Suppressor macrophage (primary cell): ENCODE data around the gene SPRING1.
"Not testable (repeated sequence)": the region's sequence is repeated elsewhere in the genome, so short reads cannot be mapped to it uniquely, and the experiment has no call there.

Source experiments
- DNase-seq, 4 experiments: peaks; one replicate each; pipeline ENCODE4 v3.0.0-alpha.2; 2020 to 2022
- total RNA-seq, 17 experiments: gene quantifications; one replicate each; lab custom pipeline; 2026; ENCODE audit warnings: mixed read lengths in 6 of 17, inconsistent platforms in 3 of 17; lab: John Stamatoyannopoulos, UW

SPRING1 gene
- total RNA-seq = 41.1 to 146 (median 102) reads per million in 17 experiments

DNA sequence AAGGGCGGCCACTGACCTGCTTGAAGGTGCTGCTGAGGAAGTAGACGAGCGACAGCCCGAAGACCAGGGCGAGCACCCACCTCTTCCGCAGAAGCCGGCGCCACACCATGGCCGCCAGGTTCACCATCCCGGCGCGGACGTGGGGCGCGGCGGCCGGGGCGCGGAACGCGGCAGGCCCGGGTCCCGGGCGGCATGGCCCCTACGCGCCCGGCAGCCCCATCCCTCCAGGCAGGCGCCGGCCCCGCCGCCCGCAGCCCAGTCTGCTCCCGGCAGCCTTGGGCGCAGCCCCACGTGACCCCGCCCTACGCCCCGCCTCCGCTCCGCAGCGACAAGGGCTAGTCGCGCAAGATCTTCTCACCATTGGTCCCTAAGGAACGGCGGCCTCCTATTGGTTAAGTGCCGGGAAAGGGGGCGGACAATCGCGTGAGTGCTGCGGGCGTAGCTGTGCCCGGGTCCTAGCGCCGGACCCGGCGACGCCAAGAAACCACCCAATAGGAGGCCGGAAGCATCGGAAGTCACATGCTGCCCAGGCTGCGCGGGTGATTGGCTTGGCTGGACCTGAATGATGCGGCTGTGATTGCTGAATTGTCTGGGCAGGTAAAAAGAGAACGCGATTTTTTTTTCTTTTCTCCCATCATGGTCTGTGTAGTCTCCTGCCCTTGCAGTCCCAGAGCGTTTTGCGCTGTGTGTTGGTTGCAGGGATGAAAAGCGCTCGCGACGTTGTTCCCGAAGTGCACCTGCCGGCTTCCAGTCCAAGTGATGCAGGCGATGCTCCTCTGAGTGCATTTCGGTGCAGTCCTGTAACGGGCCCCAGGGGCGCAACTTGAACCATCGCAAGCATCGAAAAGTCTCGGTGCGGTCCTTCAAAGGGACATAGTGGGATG is at the start of gene SPRING1, which contains the start of gene RNFT2:
Gene SPRING1 (minus strand): TSS at position 296 of the 884 bp plus-strand sequence. CDS start 169 bp downstream, at position 127.
Gene RNFT2 (plus strand): TSS at position 542 of the 884 bp plus-strand sequence. CDS start 2,183 bp downstream, outside the sequence.
- peak; percentile 98 to 99 (median 99) for DNase-seq

GRCh38 chr12:116784238-116784612 is 46.4 kb upstream of the SPRING1 start:
- DNase-seq = no peak

GRCh38 chr12:116783525-116784237 is 45.8 kb upstream of the SPRING1 start:
- no peak for DNase-seq

GRCh38 chr12:116780942-116781341 is 43.1 kb upstream of the SPRING1 start:
- no peak for DNase-seq

- no peak for DNase-seq
Measured at GRCh38 chr12:116779597-116779996, 41.7 kb upstream of the SPRING1 start.

- no peak for DNase-seq
Measured at GRCh38 chr12:116777245-116777644, 39.4 kb upstream of the SPRING1 start.

DNA sequence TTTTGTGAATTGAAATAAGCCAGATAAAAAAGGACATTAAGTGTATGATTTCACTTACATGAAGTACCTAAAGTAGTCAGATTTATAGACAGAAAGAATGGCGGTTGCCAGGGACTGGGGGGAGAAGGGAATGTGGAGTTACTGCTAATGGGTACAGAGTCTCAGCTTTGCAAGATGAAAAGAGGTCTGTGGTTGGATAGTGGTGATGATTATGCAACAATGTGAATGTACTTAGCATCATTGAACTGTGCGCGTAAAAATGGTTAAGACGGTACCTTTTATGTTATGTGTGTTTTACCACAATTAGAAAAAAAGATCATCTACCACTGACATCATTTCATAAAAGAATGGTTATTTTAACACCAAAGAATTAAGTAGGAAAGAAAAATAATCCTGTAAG is 36.2 kb upstream of the SPRING1 start:
- no peak for DNase-seq

DNA sequence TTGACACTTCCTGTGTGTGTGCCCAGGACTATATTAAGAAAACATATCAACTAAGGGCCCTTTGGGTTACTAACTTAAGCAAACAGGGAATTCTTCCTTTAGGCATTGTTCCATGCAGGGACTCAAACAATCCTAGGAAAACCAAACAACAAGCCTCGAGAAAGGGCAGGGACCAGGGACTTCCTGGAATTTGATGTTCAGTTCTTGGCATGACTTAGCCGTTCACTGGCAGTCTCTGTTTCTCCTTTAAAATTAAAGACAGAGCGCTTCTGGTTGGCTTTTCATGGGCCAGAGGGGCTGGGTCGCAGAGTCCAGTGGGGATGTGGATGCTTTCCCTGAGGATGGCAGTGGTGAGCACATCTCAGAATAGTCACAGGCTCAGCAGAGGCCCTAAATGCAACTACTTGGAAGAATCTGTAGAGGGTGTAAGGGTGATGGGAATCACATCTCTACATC is 35.4 kb upstream of the SPRING1 start:
- DNase-seq = peak in 2 of 4 experiments; percentile 2 to 7

- no peak for DNase-seq
Measured at GRCh38 chr12:116771651-116772050, 33.8 kb upstream of the SPRING1 start.

- DNase-seq = no peak
Measured at GRCh38 chr12:116766746-116767145, 28.9 kb upstream of the SPRING1 start.

DNA sequence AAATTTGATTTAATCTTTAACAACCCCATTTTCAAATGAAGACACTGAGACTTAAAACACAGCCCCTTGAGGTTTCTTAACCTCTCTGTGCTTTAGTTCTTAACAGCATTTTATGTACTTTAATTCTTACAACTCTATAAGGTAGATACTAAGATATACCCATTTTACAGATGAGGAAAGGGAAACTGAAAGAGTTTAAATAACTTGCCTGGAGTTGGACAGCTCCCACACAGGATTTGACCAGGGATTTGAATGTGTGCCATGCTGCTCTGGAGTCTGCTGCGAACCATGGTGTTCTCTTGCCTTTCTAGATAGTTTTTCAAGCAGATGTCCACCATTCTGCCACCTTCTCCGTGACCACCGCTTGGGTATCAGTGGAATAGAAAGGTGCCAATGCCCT is 28.4 kb upstream of the SPRING1 start:
- DNase-seq = no peak

DNA sequence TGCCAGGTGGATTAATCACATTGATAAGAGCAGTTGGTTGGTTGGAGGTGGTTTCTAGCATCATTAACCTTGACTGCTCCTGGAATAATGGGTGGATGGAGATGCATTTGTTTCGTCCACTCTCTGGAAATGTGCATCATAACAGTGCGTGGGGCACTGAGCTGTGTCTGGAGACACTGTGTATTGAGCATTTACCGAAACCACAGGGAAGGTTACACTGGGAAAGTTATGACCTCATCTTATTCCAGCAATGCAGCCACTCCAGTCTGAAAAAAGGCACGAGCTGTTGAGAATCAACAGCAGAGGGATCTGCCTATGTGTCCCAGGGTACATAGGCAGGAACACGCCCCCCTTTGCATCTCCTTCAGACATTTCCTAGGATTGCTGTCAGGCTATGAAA is 27.4 kb upstream of the SPRING1 start:
- DNase-seq = no peak

DNA sequence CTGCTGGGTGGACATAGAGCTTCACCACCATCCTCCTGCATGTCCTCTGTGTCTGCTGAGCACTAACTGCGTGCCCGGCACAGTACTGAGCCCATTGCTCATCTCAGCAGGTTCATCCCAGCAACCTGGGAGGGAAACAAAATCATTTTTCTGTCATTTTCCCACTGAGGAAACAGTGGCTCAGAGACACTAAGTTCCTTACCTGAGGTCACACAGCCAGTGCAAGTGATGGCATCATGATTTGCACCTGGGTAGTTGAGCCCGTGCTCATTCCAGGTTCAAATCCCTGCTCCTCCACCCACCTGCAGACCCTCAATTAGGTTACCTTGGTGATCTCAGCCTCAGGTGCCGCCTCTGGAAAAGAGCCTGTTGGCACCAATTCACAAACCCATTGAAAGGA is 23.6 kb upstream of the SPRING1 start:
- DNase-seq = no peak

DNA sequence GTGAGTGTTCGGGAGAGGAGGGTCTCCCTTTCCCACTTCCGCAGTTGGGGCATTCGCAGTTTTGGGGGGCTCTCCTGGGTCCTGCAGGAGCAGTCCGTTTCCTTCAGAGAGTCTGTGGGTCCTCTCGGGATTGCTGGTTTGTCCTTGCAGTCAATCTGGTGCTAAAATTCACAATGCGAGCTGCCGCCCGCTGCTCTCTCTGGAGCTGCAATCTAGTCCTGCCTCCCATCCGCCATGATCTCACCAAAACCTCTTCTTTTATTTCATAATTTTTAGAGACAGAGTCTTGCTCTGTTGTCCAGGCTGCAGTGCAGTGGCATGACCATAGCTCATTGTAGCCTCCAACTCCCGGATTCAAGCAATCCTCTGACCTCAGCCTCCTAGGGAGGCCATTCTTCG is 22.8 kb upstream of the SPRING1 start:
- DNase-seq = no peak

- DNase-seq = peak; percentile 6 to 37 (median 22)
Measured at GRCh38 chr12:116759783-116760621, 22.1 kb upstream of the SPRING1 start.

DNA sequence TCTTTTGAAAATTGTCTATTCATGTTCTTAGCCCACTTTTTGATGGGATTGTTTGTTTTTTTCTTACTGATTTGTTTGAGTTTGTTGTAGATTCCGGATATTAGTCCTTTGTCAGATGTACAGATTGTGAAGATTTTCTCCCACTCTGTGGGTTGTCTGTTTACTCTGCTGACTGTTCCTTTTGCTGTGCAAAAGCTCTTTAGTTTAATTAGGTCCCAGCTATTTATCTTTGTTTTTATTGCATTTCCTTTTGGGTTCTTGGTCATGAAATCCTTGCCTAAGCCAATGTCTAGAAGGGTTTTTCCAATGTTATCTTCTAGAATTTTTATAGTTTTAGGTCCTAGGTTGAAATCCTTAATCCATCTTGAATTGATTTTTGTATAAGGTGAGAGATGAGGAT is 16.9 kb upstream of the SPRING1 start:
- not testable (repeated sequence) for DNase-seq

- not testable (repeated sequence) for DNase-seq
Measured at GRCh38 chr12:116754097-116754496, 16.2 kb upstream of the SPRING1 start.

DNA sequence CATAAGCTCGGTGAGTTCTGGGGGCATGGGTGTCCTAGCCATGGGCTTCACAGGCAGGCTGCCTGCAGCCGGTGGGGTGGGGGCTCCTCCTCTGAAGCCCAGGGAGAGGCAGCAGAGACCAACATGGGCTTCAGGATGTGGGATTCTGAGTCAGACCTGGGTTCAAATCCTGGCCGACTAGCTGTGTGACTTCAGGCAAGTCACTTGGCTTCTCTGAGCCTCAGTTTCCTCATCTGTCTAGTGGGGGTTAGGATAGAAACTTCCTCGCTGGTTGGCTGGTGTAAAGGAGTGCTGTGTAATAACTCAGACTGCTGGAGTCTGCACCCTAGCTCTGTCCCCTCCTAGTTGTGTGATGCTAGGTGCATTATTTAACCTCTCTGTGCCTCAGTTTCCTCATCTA is 12.4 kb upstream of the SPRING1 start:
- no peak for DNase-seq

GRCh38 chr12:116749884-116750283 is 12.0 kb upstream of the SPRING1 start:
- no peak for DNase-seq

DNA sequence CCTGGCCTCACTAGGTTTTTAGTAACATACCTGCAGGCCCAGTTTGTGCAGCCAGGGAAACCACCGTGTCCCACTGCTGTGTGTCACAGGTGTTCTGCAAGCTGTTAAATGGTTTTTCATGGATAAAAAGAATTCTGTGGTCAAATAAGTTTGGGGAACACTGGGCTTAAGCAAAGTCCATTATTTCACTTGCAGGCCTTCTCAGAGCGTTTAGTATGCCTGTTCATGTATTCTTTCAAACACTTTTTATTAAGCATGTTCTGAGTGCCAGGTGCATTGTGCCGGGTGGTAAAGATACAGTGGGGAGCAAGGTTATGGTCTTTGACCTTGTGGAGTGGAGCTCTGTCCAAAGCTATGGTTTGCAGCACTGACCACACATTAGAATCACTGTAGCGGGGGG is 7.7 kb upstream of the SPRING1 start:
- no peak for DNase-seq

DNA sequence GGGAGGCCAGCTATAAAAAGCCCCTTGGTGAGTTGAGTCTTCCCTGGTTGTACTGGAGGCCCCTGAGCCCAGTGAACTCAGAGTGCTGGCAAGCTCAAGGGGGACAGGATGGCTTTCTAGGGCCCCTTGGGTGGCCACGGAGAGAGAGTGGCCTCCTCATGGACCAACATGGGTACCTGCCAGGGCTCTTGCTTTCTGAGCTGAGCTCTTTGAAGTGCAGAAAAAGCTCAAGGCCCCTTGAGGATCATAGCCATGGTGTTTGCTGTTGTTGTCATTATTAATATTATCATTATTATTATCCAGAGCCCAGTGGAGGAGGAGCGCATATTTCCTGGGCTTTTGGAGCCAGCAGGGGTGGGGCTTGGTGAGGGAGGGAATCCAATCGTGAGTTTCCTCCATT is 6.9 kb upstream of the SPRING1 start:
- DNase-seq = no peak

- DNase-seq = not testable (repeated sequence)
Measured at GRCh38 chr12:116742787-116743186, 4.9 kb upstream of the SPRING1 start.
